GM18507 (cell line): ENCODE results near the gene TRA2B.
A peak's percentile ranks its signal among the peaks of the same experiment; 100 is the strongest.

Source experiments
- DNase-seq: peaks from one replicate; pipeline ENCODE4 v3.0.0; 2011; ENCODE audit warnings: low read depth; ENCODE audit not compliant: insufficient read length; ENCODE audit errors: extremely low spot score
- FAIRE-seq: peaks from 2 replicates; lab custom pipeline; 2011; peaks lifted over from hg19 to GRCh38; lab: Jason Lieb, UNC

Gene TRA2B

GRCh38 chr3:185958626-185959025, 20.8 kb upstream of the TRA2B start:
- no peak for FAIRE-seq
- no peak for DNase-seq

- FAIRE-seq = no peak
- no peak for DNase-seq
These were observed 18.4 kb upstream of the TRA2B start for GRCh38 chr3:185956244-185956643.

- FAIRE-seq = no peak
- DNase-seq = no peak
These were observed 16.5 kb upstream of the TRA2B start for GRCh38 chr3:185954366-185954723.

- FAIRE-seq = no peak
- no peak for DNase-seq
These were observed 12.9 kb upstream of the TRA2B start for GRCh38 chr3:185950728-185951127.

GRCh38 chr3:185949515-185949914, 11.7 kb upstream of the TRA2B start:
- FAIRE-seq (no peak), DNase-seq (no peak)

GRCh38 chr3:185948292-185948691, 10.5 kb upstream of the TRA2B start:
- no peak for FAIRE-seq

GRCh38 chr3:185943760-185944106, 5.9 kb upstream of the TRA2B start:
- no peak for DNase-seq
- no peak for FAIRE-seq

More at GRCh38 chr3:185948292-185948691, 10.5 kb upstream of the TRA2B start:
- no peak for DNase-seq

GRCh38 chr3:185942907-185943759, 5.3 kb upstream of the TRA2B start:
- peak; percentile 94 for FAIRE-seq
- DNase-seq = peak; percentile 60

- FAIRE-seq (no peak), DNase-seq (no peak)
These were observed 4.6 kb upstream of the TRA2B start for GRCh38 chr3:185942396-185942795.

- FAIRE-seq (no peak), DNase-seq (no peak)
These were observed 3.1 kb upstream of the TRA2B start for GRCh38 chr3:185940951-185941350.

- FAIRE-seq = no peak
- no peak for DNase-seq
These were observed 1.9 kb upstream of the TRA2B start for GRCh38 chr3:185939721-185940120.

- FAIRE-seq (peak; percentile 76), DNase-seq (peak; percentile 43)
These were observed 763 bp downstream of the TRA2B start for GRCh38 chr3:185936814-185937688.

GRCh38 chr3:185936273-185936629, 1.6 kb downstream of the TRA2B start:
- DNase-seq = no peak
- peak; percentile 36 for FAIRE-seq

GRCh38 chr3:185935465-185936272, 2.1 kb downstream of the TRA2B start:
- DNase-seq = no peak
- peak; percentile 67 for FAIRE-seq

- FAIRE-seq = peak; percentile 18
- no peak for DNase-seq
These were observed 2.9 kb downstream of the TRA2B start for GRCh38 chr3:185934767-185935464.

- FAIRE-seq (peak; percentile 21), DNase-seq (no peak)
These were observed 3.6 kb downstream of the TRA2B start for GRCh38 chr3:185934174-185934557.

GRCh38 chr3:185933374-185934173, 4.2 kb downstream of the TRA2B start:
- DNase-seq = no peak
- FAIRE-seq = no peak

GRCh38 chr3:185931777-185932612, 5.8 kb downstream of the TRA2B start:
- DNase-seq (no peak), FAIRE-seq (no peak)
